RWPE2 (cell line): ENCODE measurements around the gene LRFN2.

ENCODE experiments used
- ATAC-seq: fragments of 200-7000 bp; cut with Tn5 transposase; 3 replicates; pipeline ENCODE4 v1.9.1; 2021; ENCODE audit warnings: low read depth
- DNase-seq: peaks from one replicate; pipeline ENCODE4 v3.0.0-alpha.2; 2020; ENCODE audit warnings: low spot score
- H3K27ac ChIP-seq: fragments of 450-650 bp; 2 replicates; pipeline ENCODE4 v1.5.1; 2017; ENCODE audit warnings: mild to moderate bottlenecking; ENCODE audit not compliant: poor library complexity, severe bottlenecking
- H3K27me3 ChIP-seq: fragments of 250-450 bp; sonication (Bioruptor Pico); 2 replicates; pipeline ENCODE4 v1.5.1; 2021; ENCODE audit warnings: mild to moderate bottlenecking, moderate library complexity; ENCODE audit not compliant: insufficient read depth, poor library complexity, severe bottlenecking
- H3K36me3 ChIP-seq: fragments of 250-450 bp; sonication (Bioruptor Pico); 2 replicates; pipeline ENCODE4 v1.5.1; 2020; ENCODE audit warnings: low read depth, mild to moderate bottlenecking, moderate library complexity
- H3K4me1 ChIP-seq: fragments of 250-450 bp; sonication (Bioruptor Pico); 2 replicates; pipeline ENCODE4 v1.5.1; 2021; ENCODE audit warnings: mild to moderate bottlenecking, moderate library complexity; ENCODE audit not compliant: insufficient read depth, poor library complexity, severe bottlenecking
- H3K4me3 ChIP-seq: fragments of 250-450 bp; sonication (Bioruptor Pico); 2 replicates; pipeline ENCODE4 v1.5.1; 2021; ENCODE audit warnings: mild to moderate bottlenecking, moderate library complexity; ENCODE audit not compliant: severe bottlenecking
- H3K9me3 ChIP-seq: fragments of 250-450 bp; sonication (Bioruptor Pico); 2 replicates; pipeline ENCODE4 v1.5.1; 2021; ENCODE audit warnings: mild to moderate bottlenecking, moderate library complexity; ENCODE audit not compliant: severe bottlenecking
- CTCF ChIP-seq: fragments of 450-650 bp; IDR thresholded peaks from one replicate; pipeline ENCODE4 v1.5.1; 2017; ENCODE audit warnings: mild to moderate bottlenecking, moderate library complexity; ENCODE audit not compliant: poor library complexity, severe bottlenecking

LRFN2 gene

GRCh38 chr6:40520084-40520483 lies 67.1 kb downstream of the LRFN2 start:
- no peaks in the 10 kb centered on the region for H3K36me3 ChIP-seq
- no peaks in the 10 kb centered on the region for H3K4me1 ChIP-seq
- ATAC-seq (no peak), DNase-seq (no peak)
- H3K27ac ChIP-seq: no peak overlapping the region
- H3K27me3 ChIP-seq: peaks cover 2% of the 10 kb centered on the region
- H3K4me3 ChIP-seq: no peak overlapping the region
- H3K9me3 ChIP-seq: no peaks in the 10 kb centered on the region
- no peak for TF ChIP-seq CTCF

- Histone ChIP-seq H3K27me3 (peaks cover 2% of the 10 kb centered on the region), H3K4me3 (no peak overlapping the region), H3K4me1 (no peaks in the 10 kb centered on the region), H3K36me3 (no peaks in the 10 kb centered on the region), H3K27ac (no peak overlapping the region), H3K9me3 (no peaks in the 10 kb centered on the region)
- TF ChIP-seq CTCF: no peak
- no peak for ATAC-seq
- no peak for DNase-seq
Measured at GRCh38 chr6:40517654-40518053, 69.5 kb downstream of the LRFN2 start.

- H3K36me3 ChIP-seq: no peaks in the 10 kb centered on the region
- H3K27ac ChIP-seq: no peak overlapping the region
- peaks cover 2% of the 10 kb centered on the region for H3K27me3 ChIP-seq
- no peak overlapping the region for H3K4me3 ChIP-seq
- no peaks in the 10 kb centered on the region for H3K9me3 ChIP-seq
- H3K4me1 ChIP-seq: no peaks in the 10 kb centered on the region
- no peak for TF ChIP-seq CTCF
- ATAC-seq (no peak), DNase-seq (no peak)
Measured at GRCh38 chr6:40516429-40516828, 70.7 kb downstream of the LRFN2 start.

- TF ChIP-seq CTCF: no peak
- H3K36me3 ChIP-seq: no peaks in the 10 kb centered on the region
- H3K9me3 ChIP-seq: no peaks in the 10 kb centered on the region
- ATAC-seq (no peak), DNase-seq (no peak)
- no peak overlapping the region for H3K4me3 ChIP-seq
- H3K27me3 ChIP-seq: no peaks in the 10 kb centered on the region
- H3K27ac ChIP-seq: no peak overlapping the region
- no peaks in the 10 kb centered on the region for H3K4me1 ChIP-seq
Measured at GRCh38 chr6:40512340-40512739, 74.8 kb downstream of the LRFN2 start.

GRCh38 chr6:40511884-40512283 lies 75.3 kb downstream of the LRFN2 start:
- Histone ChIP-seq H3K4me1 (no peaks in the 10 kb centered on the region), H3K4me3 (no peak overlapping the region), H3K27me3 (no peaks in the 10 kb centered on the region), H3K36me3 (no peaks in the 10 kb centered on the region), H3K27ac (no peak overlapping the region), H3K9me3 (no peaks in the 10 kb centered on the region)
- ATAC-seq (no peak), DNase-seq (no peak)
- no peak for TF ChIP-seq CTCF
